HEK293 (cell line): ENCODE results near the gene COL5A2.

ENCODE experiments used
- CTCF ChIA-PET: fragments of 350-600 bp; formaldehyde crosslinking; extraction: SDS; loops from one replicate; lab custom pipeline; 2021; ENCODE audit warnings: antibody characterized with exemption; lab: Yijun Ruan, JAX
- POLR2A ChIA-PET: fragments of 300-600 bp; formaldehyde crosslinking; extraction: SDS; loops from one replicate; lab custom pipeline; 2020; ENCODE audit warnings: antibody characterized with exemption, inconsistent platforms; lab: Yijun Ruan, JAX
- H3K27ac ChIP-seq: fragments of 200-500 bp; sonication (Bioruptor generic); 2 replicates; pipeline ENCODE4 v1.5.1; 2014; ENCODE audit warnings: low read depth, low read length, control low read depth, inconsistent platforms; ENCODE audit errors: extremely low read depth
- H3K36me3 ChIP-seq, 2 experiments: fragments of 200-500 bp in 1 of 2; sonication (Bioruptor generic) in 1 of 2; 1 replicate in 1 of 2; 2 replicates in 1 of 2; pipeline ENCODE4 v1.5.1; 2014 to 2017; ENCODE audit warnings: inconsistent platforms in 2 of 2, low read length in 2 of 2; ENCODE audit not compliant: control insufficient read depth in 2 of 2, insufficient read depth in 1 of 2
- H3K4me1 ChIP-seq: fragments of 200-500 bp; sonication (Bioruptor generic); 2 replicates; pipeline ENCODE4 v1.5.1; 2014; ENCODE audit warnings: mild to moderate bottlenecking, low read length, inconsistent platforms; ENCODE audit not compliant: control insufficient read depth, insufficient read depth
- H3K4me3 ChIP-seq: 2 replicates; pipeline ENCODE4 v1.5.1; 2011; ENCODE audit warnings: low read depth, mild to moderate bottlenecking, control low read depth, low read length, moderate library complexity
- H3K9me3 ChIP-seq: fragments of 200-500 bp; sonication (Bioruptor generic); 2 replicates; pipeline ENCODE4 v1.5.1; 2014; ENCODE audit warnings: low read depth, low read length, inconsistent platforms; ENCODE audit not compliant: control insufficient read depth, insufficient read depth
- MEIS1 ChIP-seq: sonication (generic); formaldehyde crosslinking; IDR thresholded peaks from 2 replicates; pipeline ENCODE4 v1.8.1; 2022; ENCODE audit warnings: missing genetic modification reagents, mild to moderate bottlenecking, borderline replicate concordance
- ZNF155 ChIP-seq: fragments of 450-650 bp; formaldehyde crosslinking; IDR thresholded peaks from 2 replicates; pipeline ENCODE4 v1.5.1; 2016; ENCODE audit warnings: missing biosample characterization, missing genetic modification characterization
- ZNF2 ChIP-seq: fragments of 450-650 bp; formaldehyde crosslinking; IDR thresholded peaks from 2 replicates; pipeline ENCODE4 v1.5.1; 2016; ENCODE audit warnings: missing biosample characterization, missing genetic modification characterization
- ZNF341 ChIP-seq: fragments of 450-650 bp; formaldehyde crosslinking; IDR thresholded peaks from 2 replicates; pipeline ENCODE4; 2016; ENCODE audit warnings: low read depth, missing biosample characterization, missing genetic modification characterization
- ZNF423 ChIP-seq: fragments of 450-650 bp; formaldehyde crosslinking; IDR thresholded peaks from 2 replicates; pipeline ENCODE4 v1.5.1; 2016; ENCODE audit warnings: missing biosample characterization, missing genetic modification characterization
- ZNF473 ChIP-seq: fragments of 450-650 bp; formaldehyde crosslinking; IDR thresholded peaks from 2 replicates; pipeline ENCODE4 v1.5.1; 2017; ENCODE audit warnings: missing biosample characterization, missing genetic modification characterization
- ZNF544 ChIP-seq: fragments of 450-650 bp; formaldehyde crosslinking; IDR thresholded peaks from 2 replicates; pipeline ENCODE4 v1.5.0; 2017; ENCODE audit warnings: missing biosample characterization, missing genetic modification characterization
- ZNF585B ChIP-seq: fragments of 450-650 bp; formaldehyde crosslinking; IDR thresholded peaks from 2 replicates; pipeline ENCODE4 v1.5.1; 2016; ENCODE audit warnings: missing biosample characterization, missing genetic modification characterization
- ZNF747 ChIP-seq: fragments of 450-650 bp; formaldehyde crosslinking; IDR thresholded peaks from 2 replicates; pipeline ENCODE4 v1.5.1; 2016; ENCODE audit warnings: missing biosample characterization, missing genetic modification characterization
- ZSCAN23 ChIP-seq: fragments of 450-650 bp; formaldehyde crosslinking; IDR thresholded peaks from 2 replicates; pipeline ENCODE4 v1.5.1; 2016; ENCODE audit warnings: missing biosample characterization, missing genetic modification characterization
- TF ChIP-seq, protein P1 (sequence below): fragments of 450-650 bp; formaldehyde crosslinking; IDR thresholded peaks from 2 replicates; pipeline ENCODE4 v1.5.1; 2016; ENCODE audit warnings: missing biosample characterization, missing genetic modification characterization
- TF ChIP-seq, protein P2 (sequence below): fragments of 450-650 bp; formaldehyde crosslinking; IDR thresholded peaks from 2 replicates; pipeline ENCODE4 v1.5.1; 2016; ENCODE audit warnings: missing biosample characterization, missing genetic modification characterization
- TF ChIP-seq, protein P3 (sequence below): fragments of 450-650 bp; formaldehyde crosslinking; IDR thresholded peaks from 2 replicates; pipeline ENCODE4 v1.5.1; 2017; ENCODE audit warnings: missing biosample characterization, missing genetic modification characterization
- TF ChIP-seq, protein P4 (sequence below): IDR thresholded peaks from 2 replicates; pipeline ENCODE4 v1.6.1; 2011; ENCODE audit warnings: mild to moderate bottlenecking, low read depth, low read length, borderline replicate concordance

Gene COL5A2

DNA sequence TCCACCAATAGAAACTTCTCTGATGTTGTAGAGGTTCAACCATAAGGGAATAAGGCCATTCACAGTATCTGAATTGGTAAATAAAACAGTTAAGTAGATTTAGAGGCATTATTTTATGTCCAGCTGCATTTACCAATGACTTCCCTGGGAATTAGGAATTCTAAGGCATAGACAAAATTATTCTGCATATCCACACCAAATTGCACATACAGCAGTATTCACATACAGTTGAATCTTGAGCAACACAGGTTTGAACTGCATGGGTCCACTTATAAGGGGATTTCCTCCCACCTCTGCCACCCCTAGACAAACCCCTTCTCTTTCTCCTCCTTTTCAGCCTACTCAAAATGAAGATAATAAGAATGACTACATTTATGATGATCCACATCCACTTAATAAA lies 54.4 kb downstream of the COL5A2 start:
- POLR2A ChIA-PET, result no interaction called here
- H3K36me3 ChIP-seq, result no peaks in the 10 kb centered on the region
- TF ChIP-seq, protein P1, sequence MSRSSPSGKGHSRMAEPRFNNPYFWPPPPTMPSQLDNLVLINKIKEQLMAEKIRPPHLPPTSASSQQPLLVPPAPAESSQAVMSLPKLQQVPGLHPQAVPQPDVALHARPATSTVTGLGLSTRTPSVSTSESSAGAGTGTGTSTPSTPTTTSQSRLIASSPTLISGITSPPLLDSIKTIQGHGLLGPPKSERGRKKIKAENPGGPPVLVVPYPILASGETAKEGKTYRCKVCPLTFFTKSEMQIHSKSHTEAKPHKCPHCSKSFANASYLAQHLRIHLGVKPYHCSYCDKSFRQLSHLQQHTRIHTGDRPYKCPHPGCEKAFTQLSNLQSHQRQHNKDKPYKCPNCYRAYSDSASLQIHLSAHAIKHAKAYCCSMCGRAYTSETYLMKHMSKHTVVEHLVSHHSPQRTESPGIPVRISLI (tag by site-specific recombination), result no peak
- TF ChIP-seq ZNF585B (tag by site-specific recombination) (no peak), ZNF341 (tag by site-specific recombination) (no peak), ZNF747 (no peak), ZNF423 (no peak), ZNF473 (no peak), ZSCAN23 (tag by site-specific recombination) (no peak), MEIS1 (CRISPR knock-in tag) (no peak)
- TF ChIP-seq, protein P2, sequence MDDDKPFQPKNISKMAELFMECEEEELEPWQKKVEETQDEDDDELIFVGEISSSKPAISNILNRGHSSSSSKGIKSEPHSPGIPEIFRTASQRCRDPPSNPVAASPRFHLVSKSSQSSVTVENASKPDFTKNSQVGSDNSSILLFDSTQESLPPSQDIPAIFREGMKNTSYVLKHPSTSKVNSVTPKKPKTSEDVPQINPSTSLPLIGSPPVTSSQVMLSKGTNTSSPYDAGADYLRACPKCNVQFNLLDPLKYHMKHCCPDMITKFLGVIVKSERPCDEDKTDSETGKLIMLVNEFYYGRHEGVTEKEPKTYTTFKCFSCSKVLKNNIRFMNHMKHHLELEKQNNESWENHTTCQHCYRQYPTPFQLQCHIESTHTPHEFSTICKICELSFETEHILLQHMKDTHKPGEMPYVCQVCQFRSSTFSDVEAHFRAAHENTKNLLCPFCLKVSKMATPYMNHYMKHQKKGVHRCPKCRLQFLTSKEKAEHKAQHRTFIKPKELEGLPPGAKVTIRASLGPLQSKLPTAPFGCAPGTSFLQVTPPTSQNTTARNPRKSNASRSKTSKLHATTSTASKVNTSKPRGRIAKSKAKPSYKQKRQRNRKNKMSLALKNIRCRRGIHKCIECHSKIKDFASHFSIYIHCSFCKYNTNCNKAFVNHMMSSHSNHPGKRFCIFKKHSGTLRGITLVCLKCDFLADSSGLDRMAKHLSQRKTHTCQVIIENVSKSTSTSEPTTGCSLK, result no peak
- TF ChIP-seq, protein P3, sequence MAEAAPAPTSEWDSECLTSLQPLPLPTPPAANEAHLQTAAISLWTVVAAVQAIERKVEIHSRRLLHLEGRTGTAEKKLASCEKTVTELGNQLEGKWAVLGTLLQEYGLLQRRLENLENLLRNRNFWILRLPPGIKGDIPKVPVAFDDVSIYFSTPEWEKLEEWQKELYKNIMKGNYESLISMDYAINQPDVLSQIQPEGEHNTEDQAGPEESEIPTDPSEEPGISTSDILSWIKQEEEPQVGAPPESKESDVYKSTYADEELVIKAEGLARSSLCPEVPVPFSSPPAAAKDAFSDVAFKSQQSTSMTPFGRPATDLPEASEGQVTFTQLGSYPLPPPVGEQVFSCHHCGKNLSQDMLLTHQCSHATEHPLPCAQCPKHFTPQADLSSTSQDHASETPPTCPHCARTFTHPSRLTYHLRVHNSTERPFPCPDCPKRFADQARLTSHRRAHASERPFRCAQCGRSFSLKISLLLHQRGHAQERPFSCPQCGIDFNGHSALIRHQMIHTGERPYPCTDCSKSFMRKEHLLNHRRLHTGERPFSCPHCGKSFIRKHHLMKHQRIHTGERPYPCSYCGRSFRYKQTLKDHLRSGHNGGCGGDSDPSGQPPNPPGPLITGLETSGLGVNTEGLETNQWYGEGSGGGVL (tag by site-specific recombination), result no peak
- CTCF ChIA-PET, result interaction anchor here (1.2 kb wide), 1 partner anchor 18 kb away, joined by 3 read pairs; no protein-coding TSS in a partner anchor
- no peak overlapping the region for H3K4me3 ChIP-seq
- H3K9me3 ChIP-seq, result no peaks in the 10 kb centered on the region
- H3K27ac ChIP-seq, result no peak overlapping the region
- H3K4me1 ChIP-seq, result peaks cover 12% of the 10 kb centered on the region; the same call in 1 of the 2 replicates

DNA sequence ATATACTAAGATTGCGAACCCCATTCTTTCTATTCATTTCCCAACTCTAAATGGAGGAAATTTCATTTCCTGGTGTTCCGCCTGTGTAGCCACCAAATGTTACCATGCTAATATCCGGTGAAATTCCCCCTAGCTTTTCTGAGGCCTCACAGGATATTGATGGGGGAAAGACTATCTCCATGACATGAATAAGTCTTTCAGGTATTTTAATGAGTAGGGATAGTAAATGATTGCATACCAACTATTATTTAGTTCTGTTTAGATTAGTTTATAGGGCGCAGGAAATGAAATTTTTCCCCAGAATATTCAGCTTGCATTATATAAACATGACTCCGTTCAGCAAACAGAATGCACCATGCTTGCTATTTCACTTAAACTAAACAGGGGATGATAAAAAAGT lies 55.4 kb downstream of the COL5A2 start:
- Histone ChIP-seq H3K4me3 (no peak overlapping the region), H3K27ac (no peak overlapping the region), H3K36me3 (no peaks in the 10 kb centered on the region), H3K4me1 (peaks cover 12% of the 10 kb centered on the region; the same call in 1 of the 2 replicates), H3K9me3 (no peaks in the 10 kb centered on the region)
- TF ChIP-seq, protein P4, sequence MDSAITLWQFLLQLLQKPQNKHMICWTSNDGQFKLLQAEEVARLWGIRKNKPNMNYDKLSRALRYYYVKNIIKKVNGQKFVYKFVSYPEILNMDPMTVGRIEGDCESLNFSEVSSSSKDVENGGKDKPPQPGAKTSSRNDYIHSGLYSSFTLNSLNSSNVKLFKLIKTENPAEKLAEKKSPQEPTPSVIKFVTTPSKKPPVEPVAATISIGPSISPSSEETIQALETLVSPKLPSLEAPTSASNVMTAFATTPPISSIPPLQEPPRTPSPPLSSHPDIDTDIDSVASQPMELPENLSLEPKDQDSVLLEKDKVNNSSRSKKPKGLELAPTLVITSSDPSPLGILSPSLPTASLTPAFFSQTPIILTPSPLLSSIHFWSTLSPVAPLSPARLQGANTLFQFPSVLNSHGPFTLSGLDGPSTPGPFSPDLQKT, result no peak
- ChIA-PET POLR2A (no interaction called here), CTCF (interaction anchor here (0.5 to 0.8 kb wide), 2 partner anchors 556 to 1529 kb away, joined by 3 to 5 read pairs; no protein-coding TSS in a partner anchor)

DNA sequence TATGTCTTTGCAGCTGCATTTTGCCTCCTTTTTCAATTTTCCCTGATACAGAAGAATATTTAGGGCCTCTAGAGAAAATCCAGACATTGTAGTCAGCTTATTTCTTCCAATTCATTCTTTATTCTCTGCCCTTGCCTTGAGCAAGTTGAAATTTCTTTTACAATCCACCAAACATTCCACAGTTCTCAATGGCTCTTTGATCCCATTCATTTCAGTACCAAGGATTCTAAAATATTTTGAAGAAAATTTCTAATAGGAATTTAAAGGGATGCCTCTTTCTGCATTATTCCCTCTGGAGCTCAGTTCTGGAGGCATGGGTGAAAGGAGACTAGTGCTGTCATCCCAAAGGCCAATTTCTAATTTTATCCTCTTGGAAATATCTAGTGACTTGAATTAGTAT lies 61.2 kb downstream of the COL5A2 start:
- Histone ChIP-seq H3K4me3 (no peak overlapping the region), H3K27ac (no peak overlapping the region), H3K36me3 (no peaks in the 10 kb centered on the region), H3K9me3 (no peaks in the 10 kb centered on the region), H3K4me1 (no peaks in the 10 kb centered on the region)
- POLR2A ChIA-PET, result no interaction called here
- TF ChIP-seq ZNF155 (tag by site-specific recombination) (no peak), ZNF544 (no peak), ZNF2 (tag by site-specific recombination) (no peak)
- CTCF ChIA-PET, result interaction anchor here (0.7 to 2.3 kb wide), 5 partner anchors 24 to 376 kb away, joined by 3 to 14 read pairs (median 6); no protein-coding TSS in a partner anchor
